ENCODE data around the gene MRPL20. TPM values are rescaled to one million over a fixed set of nuclear protein-coding genes. Genes with fewer than 3 reads are reported as not detected.
"Not testable (repeated sequence)": the region's sequence is repeated elsewhere in the genome, so short reads cannot be mapped to it uniquely, and the experiment has no call there.

The MRPL20 gene
- total RNA-seq, 1 donor from 2014 or later, result 117 TPM

- H3K27ac Mint-ChIP-seq (ENCODE audit: unreplicated experiment), result no peak overlapping the region
These were observed 13.6 kb upstream of the MRPL20 start for GRCh38 chr1:1420654-1421141.

DNA sequence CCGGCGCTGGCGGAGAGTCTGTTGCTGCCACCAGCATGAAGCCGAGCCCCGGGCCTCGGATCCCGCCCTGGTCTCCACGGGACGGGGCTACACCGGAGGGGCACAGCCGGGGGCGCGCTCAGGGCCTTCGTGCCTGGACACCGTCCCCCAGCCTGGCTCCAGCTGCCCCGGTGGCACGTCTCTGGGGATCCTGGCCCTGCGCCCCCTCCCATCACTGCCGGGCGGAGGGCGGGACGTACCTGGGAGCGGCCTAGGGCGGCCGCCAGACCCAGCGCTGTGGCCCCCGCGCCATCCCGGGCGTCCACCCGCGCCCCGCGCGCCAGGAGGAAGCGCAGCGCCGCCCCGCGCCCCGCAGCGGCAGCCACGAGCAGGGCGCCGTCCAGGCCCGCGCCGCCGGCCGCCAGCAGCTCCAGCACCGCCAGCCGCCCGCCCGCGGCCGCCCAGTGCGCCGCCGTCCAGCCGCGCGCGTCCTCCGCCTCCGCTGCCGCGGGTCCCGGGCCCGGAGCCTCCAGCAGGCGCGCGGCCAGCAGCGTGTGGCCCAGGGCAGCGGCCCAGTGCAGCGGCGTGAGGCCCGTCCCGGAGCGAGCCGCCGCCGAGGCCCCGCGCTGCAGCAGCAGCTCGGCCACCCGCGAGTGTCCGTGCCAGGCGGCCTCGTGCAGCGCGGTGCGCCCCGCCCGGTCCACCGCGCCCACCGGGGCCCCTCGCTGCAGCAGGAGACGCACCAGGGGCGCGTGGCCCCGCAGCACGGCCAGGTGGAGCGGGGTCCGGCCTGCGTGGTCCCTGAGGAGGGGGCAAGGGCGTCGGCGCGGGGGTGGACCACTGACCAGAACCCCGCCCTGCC is 12.9 kb upstream of the MRPL20 start:
- DNase-seq (ENCODE audit: low read depth, low spot score), result no peak
- TF ChIP-seq, protein P1, sequence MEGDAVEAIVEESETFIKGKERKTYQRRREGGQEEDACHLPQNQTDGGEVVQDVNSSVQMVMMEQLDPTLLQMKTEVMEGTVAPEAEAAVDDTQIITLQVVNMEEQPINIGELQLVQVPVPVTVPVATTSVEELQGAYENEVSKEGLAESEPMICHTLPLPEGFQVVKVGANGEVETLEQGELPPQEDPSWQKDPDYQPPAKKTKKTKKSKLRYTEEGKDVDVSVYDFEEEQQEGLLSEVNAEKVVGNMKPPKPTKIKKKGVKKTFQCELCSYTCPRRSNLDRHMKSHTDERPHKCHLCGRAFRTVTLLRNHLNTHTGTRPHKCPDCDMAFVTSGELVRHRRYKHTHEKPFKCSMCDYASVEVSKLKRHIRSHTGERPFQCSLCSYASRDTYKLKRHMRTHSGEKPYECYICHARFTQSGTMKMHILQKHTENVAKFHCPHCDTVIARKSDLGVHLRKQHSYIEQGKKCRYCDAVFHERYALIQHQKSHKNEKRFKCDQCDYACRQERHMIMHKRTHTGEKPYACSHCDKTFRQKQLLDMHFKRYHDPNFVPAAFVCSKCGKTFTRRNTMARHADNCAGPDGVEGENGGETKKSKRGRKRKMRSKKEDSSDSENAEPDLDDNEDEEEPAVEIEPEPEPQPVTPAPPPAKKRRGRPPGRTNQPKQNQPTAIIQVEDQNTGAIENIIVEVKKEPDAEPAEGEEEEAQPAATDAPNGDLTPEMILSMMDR (conservative IDR thresholded peaks at IDR 0.05), result no peak
- no peak overlapping the region for H3K4me3 Mint-ChIP-seq
- H3K36me3 Mint-ChIP-seq (ENCODE audit: low read depth), result no peaks in the 10 kb centered on the region
- peaks cover 11% of the 10 kb centered on the region for H3K27me3 Mint-ChIP-seq (ENCODE audit: low read depth)
- H3K9me3 Mint-ChIP-seq, result no peaks in the 10 kb centered on the region
- peaks cover 28% of the 10 kb centered on the region for H3K4me1 Mint-ChIP-seq
- H3K27ac Mint-ChIP-seq (ENCODE audit: unreplicated experiment), result no peak overlapping the region

More at GRCh38 chr1:1420654-1421141, 13.6 kb upstream of the MRPL20 start:
- H3K9me3 Mint-ChIP-seq, result no peaks in the 10 kb centered on the region
- TF ChIP-seq, protein P1 (conservative IDR thresholded peaks at IDR 0.05), result no peak
- peaks cover 28% of the 10 kb centered on the region for H3K4me1 Mint-ChIP-seq
- peaks cover 11% of the 10 kb centered on the region for H3K27me3 Mint-ChIP-seq (ENCODE audit: low read depth)
- no peak for DNase-seq (ENCODE audit: low read depth, low spot score)
- H3K4me3 Mint-ChIP-seq, result no peak overlapping the region
- H3K36me3 Mint-ChIP-seq (ENCODE audit: low read depth), result no peaks in the 10 kb centered on the region

- DNase-seq (ENCODE audit: low read depth, low spot score), result no peak
- Mint-ChIP-seq H3K27ac (ENCODE audit: unreplicated experiment) (no peak overlapping the region), H3K4me3 (no peak overlapping the region), H3K36me3 (ENCODE audit: low read depth) (no peaks in the 10 kb centered on the region), H3K27me3 (ENCODE audit: low read depth) (peaks cover 5% of the 10 kb centered on the region), H3K9me3 (no peaks in the 10 kb centered on the region), H3K4me1 (peaks cover 22% of the 10 kb centered on the region)
- TF ChIP-seq, protein P1 (conservative IDR thresholded peaks at IDR 0.05), result no peak
These were observed 12.3 kb upstream of the MRPL20 start for GRCh38 chr1:1419363-1419812.

DNA sequence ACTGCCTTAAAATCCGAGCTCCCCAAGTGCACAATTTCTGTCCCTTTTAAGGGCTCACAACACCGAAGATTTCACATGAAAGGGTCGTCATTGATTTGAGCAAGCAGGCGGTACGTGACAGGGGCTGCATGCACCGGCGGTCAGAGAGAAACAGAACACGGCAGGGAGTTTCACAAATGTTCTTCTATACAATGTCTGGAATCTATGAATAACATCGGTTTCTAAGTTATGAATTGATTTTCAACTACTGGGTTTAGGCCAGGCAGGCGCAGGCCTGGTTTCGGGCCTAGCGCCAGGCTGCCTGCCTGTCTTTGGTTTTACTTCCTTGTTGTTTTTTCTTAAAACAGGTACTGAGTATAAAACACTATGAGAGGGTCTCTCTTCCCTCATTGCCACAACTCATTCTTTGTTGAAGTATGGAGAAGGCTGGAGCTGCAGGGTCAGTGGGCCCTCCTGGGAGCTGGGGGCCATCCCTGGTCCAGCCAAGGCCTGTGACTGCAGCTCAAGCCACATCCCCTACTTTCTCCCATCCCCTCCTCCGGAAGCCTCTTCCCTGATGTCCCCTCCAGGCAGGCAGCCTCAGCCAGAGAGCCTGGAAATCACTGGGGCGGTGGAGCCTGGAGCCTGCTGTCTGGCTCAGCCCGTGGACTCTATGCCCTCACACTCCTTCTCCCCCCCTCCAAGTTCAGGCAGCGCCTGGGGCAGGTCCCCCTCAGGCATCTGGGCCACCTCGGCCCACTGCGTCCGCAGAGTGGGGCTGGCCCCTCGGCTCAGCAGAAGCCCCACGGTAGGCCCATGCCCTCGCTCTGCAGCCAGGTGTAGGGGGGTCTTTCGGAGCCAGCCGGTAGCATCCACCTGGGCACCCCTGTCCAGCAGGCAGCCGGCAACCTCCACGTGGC is 11.6 kb upstream of the MRPL20 start:
- Mint-ChIP-seq H3K36me3 (ENCODE audit: low read depth) (no peaks in the 10 kb centered on the region), H3K4me1 (peaks cover 22% of the 10 kb centered on the region), H3K27me3 (ENCODE audit: low read depth) (peaks cover 5% of the 10 kb centered on the region), H3K4me3 (no peak overlapping the region), H3K9me3 (no peaks in the 10 kb centered on the region), H3K27ac (ENCODE audit: unreplicated experiment) (peak overlapping the region; percentile 8)
- no peak for DNase-seq (ENCODE audit: low read depth, low spot score)
- TF ChIP-seq, protein P1 (conservative IDR thresholded peaks at IDR 0.05), result no peak

DNA sequence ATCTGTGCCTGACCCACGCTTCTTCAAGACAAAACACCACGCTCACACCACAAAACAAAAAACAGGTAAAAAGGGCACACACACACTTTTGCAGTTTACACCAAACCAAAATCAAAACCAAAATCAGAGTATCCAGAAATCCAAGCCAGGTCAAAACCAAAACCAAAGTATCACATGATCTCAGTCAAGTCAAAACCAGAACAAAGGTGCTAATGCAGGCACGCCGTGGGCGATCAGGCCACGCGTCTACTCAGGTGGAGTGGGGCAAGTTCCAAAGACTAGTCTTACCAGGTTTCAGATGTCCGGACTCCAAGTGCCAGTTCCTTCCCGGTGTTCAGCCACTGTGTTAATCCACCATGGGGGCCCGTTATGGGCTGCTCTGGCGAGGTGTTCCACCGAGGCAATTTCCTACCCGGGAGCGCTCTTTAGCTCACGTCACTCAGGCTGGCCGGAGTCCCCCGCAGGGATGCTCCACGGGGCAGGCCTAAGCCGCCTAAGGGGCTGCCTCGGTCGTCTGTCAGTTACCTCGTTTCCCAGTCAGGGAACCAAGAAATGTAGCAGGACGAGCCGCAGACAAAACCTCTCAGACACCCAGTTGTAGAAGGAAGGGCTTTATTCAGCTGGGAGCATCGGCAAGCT is 10.9 kb upstream of the MRPL20 start:
- H3K36me3 Mint-ChIP-seq (ENCODE audit: low read depth); H3K27me3 Mint-ChIP-seq (ENCODE audit: low read depth); H3K9me3 Mint-ChIP-seq; DNase-seq (ENCODE audit: low read depth, low spot score); H3K4me3 Mint-ChIP-seq: not testable (repeated sequence)
- Mint-ChIP-seq H3K4me1 (peaks cover 20% of the 10 kb centered on the region), H3K27ac (ENCODE audit: unreplicated experiment) (peak overlapping the region; percentile 36)

- H3K27me3 Mint-ChIP-seq (ENCODE audit: low read depth); H3K36me3 Mint-ChIP-seq (ENCODE audit: low read depth); H3K9me3 Mint-ChIP-seq; DNase-seq (ENCODE audit: low read depth, low spot score); H3K4me3 Mint-ChIP-seq; H3K27ac Mint-ChIP-seq (ENCODE audit: unreplicated experiment): not testable (repeated sequence)
- peaks cover 15% of the 10 kb centered on the region for H3K4me1 Mint-ChIP-seq
These were observed 10.3 kb upstream of the MRPL20 start for GRCh38 chr1:1417396-1417795.

All from neural crest cell (in vitro differentiated cells).